ENCODE data around the gene IHH.

IHH gene

GRCh38 chr2:219104107-219105035 is 43.6 kb upstream of the IHH start:
- Histone ChIP-seq H3K79me1 (replicated peaks; ENCODE audit: low read length, poor library complexity, severe bottlenecking) (peaks cover 7% of the 10 kb centered on the region), H3K4me2 (ENCODE audit: low read length, poor library complexity, severe bottlenecking) (no peak overlapping the region)

GRCh38 chr2:219099329-219099728 is 38.6 kb upstream of the IHH start:
- Histone ChIP-seq H3K14ac (ENCODE audit: low read length in 2 of 2) (no peak overlapping the region), H2BK120ac (ENCODE audit: low read depth, low read length) (no peak overlapping the region), H4K91ac (ENCODE audit: low read length) (no peak overlapping the region), H2BK5ac (ENCODE audit: low read depth, low read length, poor library complexity, severe bottlenecking) (no peak overlapping the region), H3K9ac (ENCODE audit: low read length) (peak overlapping the region; percentile 10), H3K27ac (ENCODE audit: low read length, poor library complexity, severe bottlenecking) (no peak overlapping the region), H3K36me3 (ENCODE audit: control insufficient read depth in 1 of 2, insufficient read depth in 2 of 2, low read depth in 1 of 2, low read length in 2 of 2) (no peaks in the 10 kb centered on the region), H3K79me1 (replicated peaks; ENCODE audit: low read length, poor library complexity, severe bottlenecking) (no peaks in the 10 kb centered on the region), H3K4me2 (ENCODE audit: low read length, poor library complexity, severe bottlenecking) (no peak overlapping the region), H2AK5ac (ENCODE audit: low read length, severe bottlenecking) (no peak overlapping the region), H2BK12ac (ENCODE audit: low read length in 2 of 2) (no peak overlapping the region), H3K4ac (ENCODE audit: low read depth in 1 of 2, low read length in 2 of 2) (no peak overlapping the region), H3K18ac (ENCODE audit: low read depth in 1 of 2, low read length in 2 of 2) (no peak overlapping the region), H3K23ac (ENCODE audit: low read length in 2 of 2) (no peak overlapping the region), H3K9me3 (ENCODE audit: control insufficient read depth, low read length) (no peaks in the 10 kb centered on the region), H2AFZ (ENCODE audit: low read depth, low read length) (no peak overlapping the region), H3K4me3 (ENCODE audit: insufficient read depth in 1 of 2, low read depth in 1 of 2, low read length in 2 of 2) (no peak overlapping the region), H4K8ac (ENCODE audit: low read length) (no peak overlapping the region), H3K4me1 (ENCODE audit: control insufficient read depth, insufficient read depth, low read depth, low read length) (no peaks in the 10 kb centered on the region), H3K27me3 (ENCODE audit: control insufficient read depth in 1 of 2, insufficient read depth in 1 of 2, low read length in 2 of 2) (no peaks in the 10 kb centered on the region), H2BK15ac (ENCODE audit: low read depth, poor library complexity, severe bottlenecking) (no peak overlapping the region)
- no CpG with 5 or more reads among the region's 1 CpG for WGBS
- DNase-seq: peak; percentile 26

More at GRCh38 chr2:219104107-219105035, 43.6 kb upstream of the IHH start:
- Histone ChIP-seq H2BK12ac (ENCODE audit: low read length in 2 of 2) (no peak overlapping the region), H3K27me3 (ENCODE audit: control insufficient read depth in 1 of 2, insufficient read depth in 1 of 2, low read length in 2 of 2) (no peaks in the 10 kb centered on the region), H3K4me1 (ENCODE audit: control insufficient read depth, insufficient read depth, low read depth, low read length) (no peaks in the 10 kb centered on the region), H3K27ac (ENCODE audit: low read length, poor library complexity, severe bottlenecking) (no peak overlapping the region), H3K14ac (ENCODE audit: low read length in 2 of 2) (no peak overlapping the region), H2BK15ac (ENCODE audit: low read depth, poor library complexity, severe bottlenecking) (no peak overlapping the region), H4K8ac (ENCODE audit: low read length) (no peak overlapping the region), H2BK5ac (ENCODE audit: low read depth, low read length, poor library complexity, severe bottlenecking) (no peak overlapping the region), H3K18ac (ENCODE audit: low read depth in 1 of 2, low read length in 2 of 2) (no peak overlapping the region), H2AK5ac (ENCODE audit: low read length, severe bottlenecking) (no peak overlapping the region), H3K4ac (ENCODE audit: low read depth in 1 of 2, low read length in 2 of 2) (no peak overlapping the region), H3K4me3 (ENCODE audit: insufficient read depth in 1 of 2, low read depth in 1 of 2, low read length in 2 of 2) (no peak overlapping the region), H3K23ac (ENCODE audit: low read length in 2 of 2) (no peak overlapping the region), H2BK120ac (ENCODE audit: low read depth, low read length) (no peak overlapping the region), H3K9me3 (ENCODE audit: control insufficient read depth, low read length) (no peaks in the 10 kb centered on the region), H3K9ac (ENCODE audit: low read length) (no peak overlapping the region), H4K91ac (ENCODE audit: low read length) (no peak overlapping the region), H3K36me3 (ENCODE audit: control insufficient read depth in 1 of 2, insufficient read depth in 2 of 2, low read depth in 1 of 2, low read length in 2 of 2) (no peaks in the 10 kb centered on the region), H2AFZ (ENCODE audit: low read depth, low read length) (no peak overlapping the region)
- peak; percentile 35 for DNase-seq
- 53% methylated on average over 2 of the region's 4 CpGs for WGBS

DNA sequence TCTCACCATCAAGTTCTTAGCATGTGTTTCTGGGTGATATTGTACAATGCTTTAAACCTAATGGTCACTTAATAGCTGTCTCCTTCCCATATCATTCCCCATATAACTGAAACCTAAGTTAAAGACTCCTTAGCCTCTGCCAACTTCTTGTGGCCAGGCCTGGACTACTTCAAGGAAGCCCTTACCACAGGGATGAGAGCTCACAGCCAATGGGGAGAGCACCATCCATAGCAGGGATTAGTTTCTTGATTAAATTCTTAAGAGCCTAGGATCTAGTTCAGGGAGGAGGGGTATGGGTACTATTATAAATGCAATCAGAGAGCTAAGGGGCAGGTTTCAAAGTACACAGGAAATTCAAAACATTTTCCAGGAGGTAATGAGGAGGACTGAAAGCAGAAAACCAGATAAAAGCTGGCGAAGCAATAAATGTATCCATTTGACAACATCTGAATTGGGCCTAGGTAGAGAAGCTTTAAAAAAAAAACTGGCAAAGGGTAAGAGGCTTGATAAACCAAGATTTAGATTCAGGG is 34.8 kb upstream of the IHH start:
- no peak overlapping the region for H3K4me3 ChIP-seq (ENCODE audit: insufficient read depth in 1 of 2, low read depth in 1 of 2, low read length in 2 of 2)
- H3K9ac ChIP-seq (ENCODE audit: low read length): no peak overlapping the region
- no peak overlapping the region for H3K14ac ChIP-seq (ENCODE audit: low read length in 2 of 2)
- WGBS: 94% methylated on average over 1 of the region's 1 CpG
- H3K23ac ChIP-seq (ENCODE audit: low read length in 2 of 2): no peak overlapping the region
- no peaks in the 10 kb centered on the region for H3K27me3 ChIP-seq (ENCODE audit: control insufficient read depth in 1 of 2, insufficient read depth in 1 of 2, low read length in 2 of 2)
- no peak overlapping the region for H2BK15ac ChIP-seq (ENCODE audit: low read depth, poor library complexity, severe bottlenecking)
- H3K79me1 ChIP-seq (replicated peaks; ENCODE audit: low read length, poor library complexity, severe bottlenecking): no peaks in the 10 kb centered on the region
- H3K36me3 ChIP-seq (ENCODE audit: control insufficient read depth in 1 of 2, insufficient read depth in 2 of 2, low read depth in 1 of 2, low read length in 2 of 2): no peaks in the 10 kb centered on the region
- no peak overlapping the region for H3K4ac ChIP-seq (ENCODE audit: low read depth in 1 of 2, low read length in 2 of 2)
- H3K4me2 ChIP-seq (ENCODE audit: low read length, poor library complexity, severe bottlenecking): no peak overlapping the region
- H2BK12ac ChIP-seq (ENCODE audit: low read length in 2 of 2): no peak overlapping the region
- no peak overlapping the region for H4K8ac ChIP-seq (ENCODE audit: low read length)
- no peak overlapping the region for H3K27ac ChIP-seq (ENCODE audit: low read length, poor library complexity, severe bottlenecking)
- H3K4me1 ChIP-seq (ENCODE audit: control insufficient read depth, insufficient read depth, low read depth, low read length): no peaks in the 10 kb centered on the region
- no peak overlapping the region for H3K18ac ChIP-seq (ENCODE audit: low read depth in 1 of 2, low read length in 2 of 2)
- no peak overlapping the region for H2AK5ac ChIP-seq (ENCODE audit: low read length, severe bottlenecking)
- no peak for DNase-seq
- no peaks in the 10 kb centered on the region for H3K9me3 ChIP-seq (ENCODE audit: control insufficient read depth, low read length)
- H4K91ac ChIP-seq (ENCODE audit: low read length): no peak overlapping the region
- no peak overlapping the region for H2AFZ ChIP-seq (ENCODE audit: low read depth, low read length)
- no peak overlapping the region for H2BK5ac ChIP-seq (ENCODE audit: low read depth, low read length, poor library complexity, severe bottlenecking)
- no peak overlapping the region for H2BK120ac ChIP-seq (ENCODE audit: low read depth, low read length)

GRCh38 chr2:219094171-219094570 is 33.5 kb upstream of the IHH start:
- no peak overlapping the region for H3K18ac ChIP-seq (ENCODE audit: low read depth in 1 of 2, low read length in 2 of 2)
- H3K14ac ChIP-seq (ENCODE audit: low read length in 2 of 2): no peak overlapping the region
- H2BK5ac ChIP-seq (ENCODE audit: low read depth, low read length, poor library complexity, severe bottlenecking): no peak overlapping the region
- no peaks in the 10 kb centered on the region for H3K79me1 ChIP-seq (replicated peaks; ENCODE audit: low read length, poor library complexity, severe bottlenecking)
- no peak overlapping the region for H4K91ac ChIP-seq (ENCODE audit: low read length)
- 96% methylated on average over 3 of the region's 3 CpGs for WGBS
- no peak overlapping the region for H3K9ac ChIP-seq (ENCODE audit: low read length)
- H2BK120ac ChIP-seq (ENCODE audit: low read depth, low read length): no peak overlapping the region
- no peak overlapping the region for H3K4me2 ChIP-seq (ENCODE audit: low read length, poor library complexity, severe bottlenecking)
- no peak overlapping the region for H2BK15ac ChIP-seq (ENCODE audit: low read depth, poor library complexity, severe bottlenecking)
- no peak overlapping the region for H3K4me3 ChIP-seq (ENCODE audit: insufficient read depth in 1 of 2, low read depth in 1 of 2, low read length in 2 of 2)
- H3K4ac ChIP-seq (ENCODE audit: low read depth in 1 of 2, low read length in 2 of 2): no peak overlapping the region
- H4K8ac ChIP-seq (ENCODE audit: low read length): no peak overlapping the region
- no peak overlapping the region for H2BK12ac ChIP-seq (ENCODE audit: low read length in 2 of 2)
- no peak overlapping the region for H2AK5ac ChIP-seq (ENCODE audit: low read length, severe bottlenecking)
- no peak overlapping the region for H3K23ac ChIP-seq (ENCODE audit: low read length in 2 of 2)
- no peak for DNase-seq
- H3K4me1 ChIP-seq (ENCODE audit: control insufficient read depth, insufficient read depth, low read depth, low read length): no peaks in the 10 kb centered on the region
- H3K36me3 ChIP-seq (ENCODE audit: control insufficient read depth in 1 of 2, insufficient read depth in 2 of 2, low read depth in 1 of 2, low read length in 2 of 2): no peaks in the 10 kb centered on the region
- no peak overlapping the region for H3K27ac ChIP-seq (ENCODE audit: low read length, poor library complexity, severe bottlenecking)
- peaks cover 7% of the 10 kb centered on the region for H3K9me3 ChIP-seq (ENCODE audit: control insufficient read depth, low read length)
- H3K27me3 ChIP-seq (ENCODE audit: control insufficient read depth in 1 of 2, insufficient read depth in 1 of 2, low read length in 2 of 2): no peaks in the 10 kb centered on the region
- no peak overlapping the region for H2AFZ ChIP-seq (ENCODE audit: low read depth, low read length)
